Heart right ventricle (tissue), 16 donors: Measurements from ENCODE around the gene THG1L. TPM values are rescaled to one million over a fixed set of nuclear protein-coding genes. Genes with fewer than 3 reads are reported as not detected.
"Not testable (repeated sequence)": the region's sequence is repeated elsewhere in the genome, so short reads cannot be mapped to it uniquely, and the experiment has no call there.

Experiments used
- ATAC-seq, 8 donors: fragments of 200-7000 bp; cut with Tn5 transposase; one replicate each; pipeline ENCODE4 v1.9.1; 2020; ENCODE audit warnings: mild to moderate bottlenecking in 8 of 8, moderate library complexity in 8 of 8, moderate number of reproducible peaks in 1 of 8
- DNase-seq, 2 donors: peaks; one replicate each; pipeline ENCODE4 v3.0.0-alpha.2; 2020
- H3K27ac ChIP-seq, 10 donors: fragments of 200-600 bp; sonication (generic) in 2 of 10; one replicate each; pipeline versions ENCODE4 v1.5.0 to v1.8.0; 2020 to 2022; ENCODE audit warnings: mild to moderate bottlenecking in 3 of 10
- H3K27me3 ChIP-seq, 7 donors: fragments of 200-600 bp; one replicate each; pipeline ENCODE4 v1.8.0; 2021 to 2022; ENCODE audit warnings: mild to moderate bottlenecking in 2 of 7
- H3K36me3 ChIP-seq, 9 donors: fragments of 200-600 bp; sonication (generic) in 1 of 9; one replicate each; pipeline versions ENCODE4 v1.5.0 to v1.8.0; 2020 to 2022; ENCODE audit warnings: mild to moderate bottlenecking in 2 of 9
- H3K4me1 ChIP-seq, 9 donors: fragments of 200-600 bp; sonication (generic) in 1 of 9; one replicate each; pipeline versions ENCODE4 v1.5.0 to v1.8.0; 2020 to 2022; ENCODE audit warnings: mild to moderate bottlenecking in 4 of 9
- H3K4me3 ChIP-seq, 10 donors: fragments of 200-600 bp; sonication (generic) in 2 of 10; one replicate each; pipeline versions ENCODE4 v1.5.0 to v1.8.0; 2020 to 2022; ENCODE audit warnings: mild to moderate bottlenecking in 7 of 10, moderate library complexity in 2 of 10
- H3K9me3 ChIP-seq, 11 donors: fragments of 200-600 bp in 10 of 11; sonication (generic) in 2 of 11; one replicate each; pipeline versions ENCODE4 v1.5.0 to v1.8.0; 2013 to 2022; ENCODE audit warnings: mild to moderate bottlenecking in 2 of 11, control low read depth in 1 of 11, moderate library complexity in 1 of 11
- whole genome bisulfite sequencing, 2 donors: extraction: QIAGEN DNeasy Blood & Tissue Kit; methylation state at CpG; one replicate each; pipeline ENCODE4 v1.1.7; 2013; ENCODE audit warnings: inconsistent platforms in 1 of 2; 5-methylcytosine and 5-hydroxymethylcytosine counted together
- intact Hi-C, 10 donors: fragments of 100-400 bp; cut with DNase I; formaldehyde crosslinking; loops; one replicate each; pipeline versions ENCODE4 v1.11.1 to v1.14.2; 2022
- long read RNA-seq, 3 donors: library from polyadenylated mRNA; unstranded; transcript quantifications; one replicate each; pipeline ENCODE4 v2.0.0, GENCODE V29; 2020 to 2021
- polyA plus RNA-seq, 2 donors: library from polyadenylated mRNA; stranded (reverse); fragments of 200-250 nt; gene quantifications; one replicate each; pipeline ENCODE4 v1.2.3, GENCODE V29; 2013
- total RNA-seq, 10 donors: library from RNA; stranded (reverse); fragmentation: NEBNext Ultra II Directional in 3 of 10; extraction: Animal tissue kit (Norgen Biotek cat#: 25700) in 3 of 10; gene quantifications; one replicate each; pipeline versions ENCODE4 v1.2.1 to v1.2.4, GENCODE V29; 2021 to 2023
- TF ChIP-seq, protein P1 (sequence below), 9 donors: fragments of 200-600 bp; sonication (generic) in 2 of 9; IDR thresholded peaks; one replicate each; pipeline versions ENCODE4 v1.5.0 to v1.8.0; 2021 to 2022; ENCODE audit warnings: antibody characterized with exemption in 9 of 9, mild to moderate bottlenecking in 5 of 9, moderate library complexity in 1 of 9
- donor health status: Arrhythmogenic right ventricular cardiomyopathy.
- donor health status: ischemic (EF 13 %, LVEDD 7.1; RV severe dilation, severe dysfunction).
- donor health status: healthy with polysubstance abuse.
- donor health status: DM: no; HTN: yes; CAD: no.
- donor health status: DM: no; HTN: no; CAD: no.
- donor health status: ischemic (EF 25% LVEDD 6.9; RV normal size, moderate dysfunction).
- donor health status: ischemic (EF 25% LVEDD 5.7; RV mildly dilated, moderate dysfunction).
- donor health status: healthy.
- donor health status: DM: yes; HTN: yes; CAD: no.
- donor health status: Ischemic cardiomyopathy.
- donor health status: ischemic (EF 35%, LVEDD 5.7; RV mildly dilated, moderate dysfunction).
- donor health status: nonischemic (EF 11% LVEDD 7.7; RV severe dilation, severe dysfunction).
- donor health status: DM: yes; HTN: yes; CAD: no.
- donor health status: PGD.
- donor health status: ischemic (EF 29% LVEDD 5.4; RV normal size, mild dysfunction).
- donor health status: nonischemic (EF 23%, LVEDD 6.1; RV moderate dilation, normal function).

THG1L gene
- total RNA-seq (1 to 10 TPM; 3.4 to 9.5 (median 6.2) TPM), polyA plus RNA-seq (10 to 100 TPM in 1 of 2 donors, 1 to 10 TPM in 1; 6.4 to 11.9 TPM)
- long read RNA-seq, donor 1, partial matches to known transcripts: 1 of 6 reads
- long read RNA-seq, donor 1, other reads (novel, unspliced or antisense): 2 of 6 reads
- long read RNA-seq, donor 2, partial matches to known transcripts: 0 of 3 reads
- long read RNA-seq, donor 2, other reads (novel, unspliced or antisense): 1 of 3 reads
- long read RNA-seq, donor 3, transcript THG1L-201 (6 exons, 3,107 nt): major isoform, 8 of 12 reads
- long read RNA-seq, donor 3, partial matches to known transcripts: 0 of 12 reads
- long read RNA-seq, donor 3, other reads (novel, unspliced or antisense): 3 of 12 reads

DNA sequence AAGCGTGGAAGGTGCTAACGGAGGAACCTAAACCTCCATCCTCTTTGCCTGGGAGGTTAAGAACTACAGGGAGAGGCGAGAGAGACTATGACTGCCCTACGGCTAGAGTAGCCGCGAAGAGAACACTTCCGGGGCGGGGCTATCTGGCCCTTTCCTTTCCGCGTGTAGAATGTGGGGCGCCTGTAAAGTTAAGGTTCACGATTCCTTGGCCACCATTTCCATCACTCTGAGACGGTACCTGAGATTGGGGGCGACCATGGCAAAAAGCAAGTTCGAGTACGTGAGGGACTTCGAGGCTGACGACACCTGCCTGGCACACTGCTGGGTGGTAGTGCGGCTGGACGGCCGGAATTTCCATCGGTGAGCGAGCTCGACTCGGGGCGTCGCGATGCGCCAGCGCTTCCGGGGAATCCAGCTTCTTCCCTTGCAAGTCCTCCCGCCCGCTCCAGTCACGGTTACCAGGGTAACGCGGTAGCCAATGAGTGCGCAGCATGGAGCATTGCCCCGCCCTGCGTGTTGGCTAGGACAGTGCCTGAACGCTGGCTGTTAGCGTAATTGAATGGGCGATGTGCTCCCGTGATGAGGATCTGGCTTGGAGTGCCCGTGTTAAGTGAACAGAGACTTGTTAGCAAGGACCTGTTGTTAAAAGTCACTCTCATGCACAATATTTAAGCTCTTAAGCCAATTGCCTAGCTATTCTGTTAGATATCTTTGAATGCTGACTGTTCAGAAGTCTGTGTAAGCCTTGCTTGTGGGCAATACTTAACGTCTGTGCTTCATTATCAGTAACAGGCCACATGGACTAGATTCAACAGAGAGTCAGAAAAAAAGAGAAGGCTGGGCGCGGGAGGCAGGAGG, at the start of gene THG1L:
Gene THG1L (plus strand): TSS at position 149 of the 858 bp plus-strand sequence. CDS start 21 bp downstream, at position 170.
- DNase-seq: peak; percentile 97
- intact Hi-C loops: loop anchor here in 1 of 10 donors (10.0 kb wide), 1 partner anchor 397 kb away; no protein-coding TSS in a partner anchor
- peak within 1 kb of the TSS; percentile 27 to 83 (median 70) for H3K4me3 ChIP-seq
- TF ChIP-seq, protein P1, sequence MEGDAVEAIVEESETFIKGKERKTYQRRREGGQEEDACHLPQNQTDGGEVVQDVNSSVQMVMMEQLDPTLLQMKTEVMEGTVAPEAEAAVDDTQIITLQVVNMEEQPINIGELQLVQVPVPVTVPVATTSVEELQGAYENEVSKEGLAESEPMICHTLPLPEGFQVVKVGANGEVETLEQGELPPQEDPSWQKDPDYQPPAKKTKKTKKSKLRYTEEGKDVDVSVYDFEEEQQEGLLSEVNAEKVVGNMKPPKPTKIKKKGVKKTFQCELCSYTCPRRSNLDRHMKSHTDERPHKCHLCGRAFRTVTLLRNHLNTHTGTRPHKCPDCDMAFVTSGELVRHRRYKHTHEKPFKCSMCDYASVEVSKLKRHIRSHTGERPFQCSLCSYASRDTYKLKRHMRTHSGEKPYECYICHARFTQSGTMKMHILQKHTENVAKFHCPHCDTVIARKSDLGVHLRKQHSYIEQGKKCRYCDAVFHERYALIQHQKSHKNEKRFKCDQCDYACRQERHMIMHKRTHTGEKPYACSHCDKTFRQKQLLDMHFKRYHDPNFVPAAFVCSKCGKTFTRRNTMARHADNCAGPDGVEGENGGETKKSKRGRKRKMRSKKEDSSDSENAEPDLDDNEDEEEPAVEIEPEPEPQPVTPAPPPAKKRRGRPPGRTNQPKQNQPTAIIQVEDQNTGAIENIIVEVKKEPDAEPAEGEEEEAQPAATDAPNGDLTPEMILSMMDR (IDR thresholded peaks at IDR 0.05): peak in 1 of 9 donors; percentile 9
- ATAC-seq: peak; percentile 99 to 100 (median 99)
- peak within 1 kb of the TSS; percentile 84 to 95 (median 90) for H3K27ac ChIP-seq
- H3K27me3 ChIP-seq: no peaks in the 10 kb centered on the region
- peaks cover 0 to 9% (median 6%) of the 10 kb centered on the region in 9 donors for H3K4me1 ChIP-seq
- peaks cover 0 to 38% (median 5%) of the 10 kb centered on the region in 9 donors for H3K36me3 ChIP-seq
- WGBS, 2 donors: 0 to 1% methylated on average over 47 of the region's 47 CpGs
- no peaks in the 10 kb centered on the region for H3K9me3 ChIP-seq

DNA sequence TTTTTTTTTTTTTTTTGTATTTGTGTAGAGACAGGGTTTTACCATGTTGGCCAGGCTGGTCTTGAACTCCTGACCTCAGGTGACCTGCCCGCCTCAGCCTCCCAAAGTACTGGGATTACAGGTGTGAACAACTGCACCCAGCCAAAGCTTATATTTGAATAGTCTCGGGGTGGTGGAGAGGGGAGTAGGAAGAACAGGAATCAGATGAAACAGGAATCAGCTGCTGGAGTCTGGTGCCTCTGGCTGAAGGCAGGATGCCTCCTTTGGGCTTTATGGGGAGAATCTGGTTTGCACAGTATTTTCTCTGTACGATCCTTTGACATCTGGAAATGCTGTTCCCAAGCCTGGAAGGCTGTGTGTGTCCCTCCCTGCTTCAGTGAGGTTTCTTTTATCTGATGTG, 49.0 kb upstream of the THG1L start:
- ATAC-seq: no peak
- Histone ChIP-seq H3K4me3 (no peak overlapping the region), H3K9me3 (no peaks in the 10 kb centered on the region), H3K27me3 (no peaks in the 10 kb centered on the region), H3K36me3 (no peaks in the 10 kb centered on the region), H3K27ac (no peak overlapping the region), H3K4me1 (peaks cover 0 to 12% (median 0%) of the 10 kb centered on the region in 9 donors)
- WGBS, 2 donors: 62 to 67% methylated on average over 3 of the region's 3 CpGs
- DNase-seq: no peak
- TF ChIP-seq, protein P1 (IDR thresholded peaks at IDR 0.05): no peak
- intact Hi-C loops: no loop called here

- H3K36me3 ChIP-seq, DNase-seq, H3K27me3 ChIP-seq, intact Hi-C loops, H3K4me3 ChIP-seq, H3K9me3 ChIP-seq: not testable (repeated sequence)
- 65 to 67% methylated on average over 14 of the region's 14 CpGs for WGBS, 2 donors
- peak in 3 of 8 donors; percentile 57 to 90 (median 63) for ATAC-seq
- Histone ChIP-seq H3K4me1 (peaks cover 0 to 12% (median 0%) of the 10 kb centered on the region in 9 donors), H3K27ac (peak overlapping the region in 3 of 10 donors; percentile 15 to 31 (median 19))
Observed at GRCh38 chr5:157686276-157687197, 44.7 kb upstream of the THG1L start.

GRCh38 chr5:157687198-157687554, 44.0 kb upstream of the THG1L start:
- TF ChIP-seq, protein P1 (IDR thresholded peaks at IDR 0.05): no peak
- ATAC-seq: no peak

More at GRCh38 chr5:157687198-157687554, 44.0 kb upstream of the THG1L start:
- no peaks in the 10 kb centered on the region for H3K36me3 ChIP-seq
- no peak for DNase-seq
- 91 to 94% methylated on average over 1 of the region's 1 CpG for WGBS, 2 donors
- H3K27ac ChIP-seq: no peak overlapping the region
- peaks cover 0 to 12% (median 0%) of the 10 kb centered on the region in 9 donors for H3K4me1 ChIP-seq
- intact Hi-C loops: no loop called here
- peaks cover 0 to 6% (median 0%) of the 10 kb centered on the region in 7 donors for H3K27me3 ChIP-seq
- no peak overlapping the region for H3K4me3 ChIP-seq
- no peaks in the 10 kb centered on the region for H3K9me3 ChIP-seq
